K562 (cell line): ENCODE results near the gene CEACAM20.

ENCODE experiments used
- ARNT ChIP-seq, 2 experiments: fragments of 450-650 bp; IDR thresholded peaks; 2 replicates each; pipeline ENCODE4 v1.6.1; 2016; ENCODE audit warnings: mild to moderate bottlenecking in 1 of 2
- CHD2 ChIP-seq: IDR thresholded peaks from 2 replicates; pipeline ENCODE4 v1.6.1; 2011; ENCODE audit warnings: low read depth, low read length
- FOSL1 ChIP-seq: fragments of 200-800 bp; sonication (Bioruptor generic); conservative IDR thresholded peaks from 2 replicates; pipeline ENCODE4 v1.6.1; 2016; ENCODE audit warnings: missing genetic modification characterization, missing compliant biosample characterization
- HNRNPLL ChIP-seq: fragments of 200-400 bp; formaldehyde crosslinking; IDR thresholded peaks from 2 replicates; pipeline ENCODE4 v1.6.1; 2017; ENCODE audit warnings: low read length, low read depth, mild to moderate bottlenecking; ENCODE audit not compliant: poor library complexity, severe bottlenecking
- HOXB6 ChIP-seq: fragments of 250-450 bp; sonication (Bioruptor Pico); IDR thresholded peaks from 2 replicates; pipeline ENCODE4 v1.5.1; 2022; ENCODE audit warnings: mild to moderate bottlenecking, borderline replicate concordance
- POLR2A ChIP-seq: fragments of 450-650 bp; conservative IDR thresholded peaks from 2 replicates; pipeline ENCODE4 v1.6.1; 2016
- RAD51 ChIP-seq: fragments of 450-650 bp; IDR thresholded peaks from 2 replicates; pipeline ENCODE4 v1.7.1; 2016; ENCODE audit warnings: low read depth, mild to moderate bottlenecking, borderline replicate concordance
- RCOR1 ChIP-seq, 2 experiments: IDR thresholded peaks; 2 replicates each; pipeline ENCODE4 v1.6.1; 2012; ENCODE audit warnings: low read depth in 2 of 2, low read length in 2 of 2, borderline replicate concordance in 1 of 2, improper control_type of control experiment in 1 of 2
- SPI1 ChIP-seq: IDR thresholded peaks from 2 replicates; pipeline ENCODE4 v1.6.1; 2011; ENCODE audit warnings: low read depth, low read length, control low read depth, borderline replicate concordance
- TAF1 ChIP-seq: IDR thresholded peaks from 2 replicates; pipeline ENCODE4 v1.6.1; 2011; ENCODE audit warnings: mild to moderate bottlenecking, low read length, moderate library complexity; ENCODE audit not compliant: insufficient read depth, control insufficient read depth, severe bottlenecking; ENCODE audit errors: extremely low read depth
- ZKSCAN3 ChIP-seq: fragments of 250-450 bp; sonication (Bioruptor Pico); IDR thresholded peaks from 2 replicates; pipeline ENCODE4 v1.4.0; 2020
- ZNF436 ChIP-seq: fragments of 250-450, 450-650 bp; sonication (Bioruptor Pico); formaldehyde crosslinking; IDR thresholded peaks from 2 replicates; pipeline ENCODE4 v1.7.0; 2020; ENCODE audit warnings: mild to moderate bottlenecking
- TF ChIP-seq, protein P1 (sequence below), 2 experiments: IDR thresholded peaks; 2 replicates each; pipeline ENCODE4 v1.6.1; 2011; ENCODE audit warnings: borderline replicate concordance in 1 of 2, control low read depth in 1 of 2, low read depth in 1 of 2, low read length in 1 of 2, mild to moderate bottlenecking in 1 of 2, mixed read lengths in 1 of 2, moderate library complexity in 1 of 2; ENCODE audit not compliant: insufficient read depth in 1 of 2, insufficient read length in 1 of 2, poor library complexity in 1 of 2, severe bottlenecking in 1 of 2; ENCODE audit errors: extremely low read depth in 1 of 2
- TF ChIP-seq, protein P2 (sequence below), 3 experiments: IDR thresholded peaks in 2 of 3; conservative IDR thresholded peaks in 1 of 3; 2 replicates each; pipeline ENCODE4 v1.5.1; 2011 to 2012; ENCODE audit warnings: low read length in 3 of 3, mild to moderate bottlenecking in 3 of 3, control low read depth in 2 of 3, improper control_type of control experiment in 1 of 3, inconsistent platforms in 1 of 3, low read depth in 1 of 3, mixed read lengths in 1 of 3, moderate library complexity in 1 of 3; ENCODE audit not compliant: insufficient read depth in 2 of 3

DNA sequence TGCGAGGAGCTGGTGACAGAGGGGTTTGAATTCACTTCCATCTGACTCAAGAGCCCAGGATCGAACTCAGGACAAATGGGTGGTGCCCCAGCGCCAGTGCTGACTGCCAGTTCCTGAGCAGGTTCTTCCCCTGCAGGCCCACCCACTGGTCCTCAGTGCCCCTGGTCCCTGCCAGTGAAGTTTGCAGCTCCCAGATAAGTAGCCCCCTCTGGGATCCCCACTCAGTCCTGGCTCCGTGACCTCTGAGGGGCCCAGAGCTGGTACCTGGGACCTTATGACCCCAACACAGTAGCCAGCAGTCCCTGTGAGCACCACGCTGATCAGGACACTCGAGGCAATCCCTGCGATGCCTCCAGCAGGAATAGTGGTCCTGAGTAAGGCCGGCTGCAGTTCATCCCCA is 11.3 kb upstream of the CEACAM20 start:
- TF ChIP-seq POLR2A (no peak), CHD2 (no peak), ARNT (IDR thresholded peaks at IDR 0.05) (no peak), HOXB6 (CRISPR knock-in tag) (no peak), TAF1 (no peak), SPI1 (no peak), HNRNPLL (no peak), FOSL1 (tag) (no peak), ZNF436 (CRISPR knock-in tag) (no peak), RCOR1 (IDR thresholded peaks at IDR 0.05; ENCODE audit: borderline replicate concordance in 1 of 2, low read depth in 2 of 2, low read length in 2 of 2) (no peak), RAD51 (no peak), ZKSCAN3 (no peak)
- TF ChIP-seq, protein P1, sequence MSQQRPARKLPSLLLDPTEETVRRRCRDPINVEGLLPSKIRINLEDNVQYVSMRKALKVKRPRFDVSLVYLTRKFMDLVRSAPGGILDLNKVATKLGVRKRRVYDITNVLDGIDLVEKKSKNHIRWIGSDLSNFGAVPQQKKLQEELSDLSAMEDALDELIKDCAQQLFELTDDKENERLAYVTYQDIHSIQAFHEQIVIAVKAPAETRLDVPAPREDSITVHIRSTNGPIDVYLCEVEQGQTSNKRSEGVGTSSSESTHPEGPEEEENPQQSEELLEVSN (IDR thresholded peaks at IDR 0.05; ENCODE audit: borderline replicate concordance in 1 of 2, extremely low read depth in 1 of 2, insufficient read depth in 1 of 2, insufficient read length in 1 of 2, low read depth in 1 of 2, low read length in 1 of 2, poor library complexity in 1 of 2, severe bottlenecking in 1 of 2): no peak
- TF ChIP-seq, protein P2, sequence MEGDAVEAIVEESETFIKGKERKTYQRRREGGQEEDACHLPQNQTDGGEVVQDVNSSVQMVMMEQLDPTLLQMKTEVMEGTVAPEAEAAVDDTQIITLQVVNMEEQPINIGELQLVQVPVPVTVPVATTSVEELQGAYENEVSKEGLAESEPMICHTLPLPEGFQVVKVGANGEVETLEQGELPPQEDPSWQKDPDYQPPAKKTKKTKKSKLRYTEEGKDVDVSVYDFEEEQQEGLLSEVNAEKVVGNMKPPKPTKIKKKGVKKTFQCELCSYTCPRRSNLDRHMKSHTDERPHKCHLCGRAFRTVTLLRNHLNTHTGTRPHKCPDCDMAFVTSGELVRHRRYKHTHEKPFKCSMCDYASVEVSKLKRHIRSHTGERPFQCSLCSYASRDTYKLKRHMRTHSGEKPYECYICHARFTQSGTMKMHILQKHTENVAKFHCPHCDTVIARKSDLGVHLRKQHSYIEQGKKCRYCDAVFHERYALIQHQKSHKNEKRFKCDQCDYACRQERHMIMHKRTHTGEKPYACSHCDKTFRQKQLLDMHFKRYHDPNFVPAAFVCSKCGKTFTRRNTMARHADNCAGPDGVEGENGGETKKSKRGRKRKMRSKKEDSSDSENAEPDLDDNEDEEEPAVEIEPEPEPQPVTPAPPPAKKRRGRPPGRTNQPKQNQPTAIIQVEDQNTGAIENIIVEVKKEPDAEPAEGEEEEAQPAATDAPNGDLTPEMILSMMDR (IDR thresholded peaks at IDR 0.05 in 2 of 3, conservative IDR thresholded peaks at IDR 0.05 in 1 of 3; ENCODE audit: insufficient read depth in 2 of 3, low read depth in 1 of 3, low read length in 3 of 3): no peak
